GM12878 (cell line): Measurements from ENCODE around the gene PPP2R5C. TPM values are rescaled to one million over a fixed set of nuclear protein-coding genes. Genes with fewer than 3 reads are reported as not detected.

Experiments
- ATAC-seq: fragments of 200-7000 bp; cut with Tn5 transposase; 3 replicates; pipeline ENCODE4 v1.9.1; 2020; ENCODE audit warnings: mild to moderate bottlenecking, moderate library complexity
- BruUV-seq: library from RNA; stranded (reverse); fragments of 400-500 nt; replicated peaks from 2 replicates; lab custom pipeline; 2021; lab: Mats Ljungman, UMichigan
- CTCF ChIA-PET: fragments of 300-600 bp; sonication (Branson Sonifier 250); formaldehyde crosslinking; extraction: SDS; loops from one replicate; lab custom pipeline; 2021; ENCODE audit warnings: inconsistent platforms; lab: Yijun Ruan, JAX
- POLR2A ChIA-PET: fragments of 350-600 bp; formaldehyde crosslinking; extraction: SDS; loops from one replicate; lab custom pipeline; 2021; ENCODE audit warnings: inconsistent platforms; lab: Charles Lee
- RAD21 ChIA-PET: fragments of 300-600 bp; sonication (Branson Sonifier 250); formaldehyde crosslinking; loops from one replicate; lab custom pipeline; 2023; ENCODE audit warnings: antibody characterized with exemption; ENCODE audit not compliant: unreplicated experiment; lab: Charles Lee
- SMC1A ChIA-PET: fragments of 300-600 bp; sonication (Branson Sonifier 250); formaldehyde crosslinking; loops from one replicate; lab custom pipeline; 2023; ENCODE audit not compliant: unreplicated experiment, uncharacterized antibody; lab: Charles Lee
- DNase-seq: peaks from one replicate; pipeline ENCODE4 v3.0.0-alpha.2; 2011; ENCODE audit warnings: low read depth, low spot score
- FAIRE-seq: peaks from 3 replicates; lab custom pipeline; 2011; peaks lifted over from hg19 to GRCh38; lab: Jason Lieb, UNC
- H2AFZ ChIP-seq: 2 replicates; pipeline ENCODE4 v1.6.0; 2011; ENCODE audit warnings: low read depth, low read length, control low read depth; ENCODE audit not compliant: control insufficient read depth
- H3K27ac ChIP-seq: 2 replicates; pipeline ENCODE4 v1.5.1; 2011; ENCODE audit warnings: control low read depth; ENCODE audit not compliant: control insufficient read depth, insufficient read depth
- H3K27me3 ChIP-seq, 2 experiments: replicated peaks in 1 of 2; 2 replicates each; pipeline versions ENCODE4 v1.6.0 to v1.6.1; 2011; ENCODE audit warnings: low read length in 1 of 2; ENCODE audit not compliant: control insufficient read depth in 2 of 2, insufficient read depth in 2 of 2
- H3K36me3 ChIP-seq, 2 experiments: 2 replicates each; pipeline ENCODE4 v1.5.1; 2011; ENCODE audit warnings: low read length in 1 of 2; ENCODE audit not compliant: control insufficient read depth in 2 of 2, insufficient read depth in 2 of 2
- H3K4me1 ChIP-seq: 2 replicates; pipeline ENCODE4 v1.6.1; 2011; ENCODE audit warnings: mild to moderate bottlenecking, low read length, moderate library complexity, mixed read lengths; ENCODE audit not compliant: control insufficient read depth, insufficient read depth
- H3K4me2 ChIP-seq: 2 replicates; pipeline ENCODE4 v1.6.0; 2011; ENCODE audit warnings: control low read depth; ENCODE audit not compliant: control insufficient read depth, insufficient read depth
- H3K4me3 ChIP-seq: fragments of 200-600 bp; sonication (generic); 2 replicates; pipeline ENCODE4 v1.5.1; 2016
- H3K79me2 ChIP-seq: 2 replicates; pipeline ENCODE4 v1.6.0; 2011; ENCODE audit warnings: low read length; ENCODE audit not compliant: control insufficient read depth, insufficient read depth
- H3K9ac ChIP-seq: 2 replicates; pipeline ENCODE4 v1.8.0; 2011; ENCODE audit warnings: low read length, control low read depth, mixed read lengths; ENCODE audit not compliant: control insufficient read depth, insufficient read depth
- H3K9me3 ChIP-seq: replicated peaks from 3 replicates; pipeline ENCODE4 v1.5.1; 2011; ENCODE audit warnings: mild to moderate bottlenecking, low read length; ENCODE audit not compliant: control insufficient read depth, insufficient read depth
- H4K20me1 ChIP-seq: 2 replicates; pipeline ENCODE4 v1.6.0; 2011; ENCODE audit not compliant: control insufficient read depth, insufficient read depth
- ATF7 ChIP-seq: fragments of 450-650 bp; IDR thresholded peaks from 2 replicates; pipeline ENCODE4 v1.6.1; 2016; ENCODE audit warnings: low read depth, mild to moderate bottlenecking
- CBX3 ChIP-seq: fragments of 200-600 bp; sonication (generic); IDR thresholded peaks from 2 replicates; pipeline ENCODE4 v1.6.1; 2016; ENCODE audit warnings: low read depth, borderline replicate concordance
- MAX ChIP-seq: IDR thresholded peaks from 2 replicates; pipeline ENCODE4 v1.6.1; 2012; ENCODE audit warnings: low read depth, low read length, improper control_type of control experiment
- SPI1 ChIP-seq: IDR thresholded peaks from 2 replicates; pipeline ENCODE4 v1.6.1; 2011; ENCODE audit warnings: low read depth, mild to moderate bottlenecking, low read length, moderate library complexity, borderline replicate concordance; ENCODE audit not compliant: insufficient read depth
- STAT3 ChIP-seq: IDR thresholded peaks from 2 replicates; pipeline ENCODE4 v1.6.1; 2011; ENCODE audit warnings: low read depth, low read length, improper control_type of control experiment
- WGBS: methylation state at CpG from one replicate; pipeline ENCODE4 v1.1.6; 2016; ENCODE audit warnings: low lambda C conversion rate; ENCODE audit not compliant: insufficient replicate concordance, insufficient coverage; ENCODE audit errors: missing lambda C conversion rate; 5-methylcytosine and 5-hydroxymethylcytosine counted together
- in situ Hi-C: fragments of 300-500 bp; cut with MboI; formaldehyde crosslinking; loops from 9 replicates; pipeline ENCODE4 v1.14.3; 2018; ENCODE audit warnings: mixed read lengths
- intact Hi-C: fragments of 100-400 bp; cut with micrococcal nuclease; formaldehyde crosslinking; loops from one replicate; pipeline ENCODE4 v1.14.2; 2022; ENCODE audit not compliant: unreplicated experiment
- polyA plus RNA-seq, 11 experiments: library from polyadenylated mRNA; depleted of rRNA in 4 of 11; unstranded in 6 of 11; stranded (reverse) in 5 of 11; fragments of >200 nt; fragmentation: Nextera tagmentation in 4 of 11; fragmentation: Illumina TruSeq in 1 of 11; extraction: Ambion mirVana in 4 of 11; extraction: Trizol in 1 of 11; gene quantifications; 1 replicate in 1 of 11; 2 replicates in 10 of 11; pipeline versions ENCODE4 v1.2.1 to v1.2.3, GENCODE V29; 2011 to 2016; ENCODE audit warnings: inconsistent platforms in 2 of 11, missing spikeins in 2 of 11, low read depth in 1 of 11
- total RNA-seq, 4 experiments: library from RNA; depleted of rRNA in 3 of 4; stranded (reverse); fragments of >200 nt in 3 of 4; fragmentation: Illumina TruSeq in 1 of 4; extraction: Trizol in 1 of 4; gene quantifications; 2 replicates each; pipeline versions ENCODE4 v1.2.1 to v1.2.3, GENCODE V29; 2013 to 2021
- TF ChIP-seq, protein P1 (sequence below): IDR thresholded peaks from 2 replicates; pipeline ENCODE4 v1.6.1; 2011; ENCODE audit warnings: low read depth, low read length, improper control_type of control experiment, borderline replicate concordance
- TF ChIP-seq, protein P2 (sequence below): IDR thresholded peaks from 2 replicates; pipeline ENCODE4 v1.6.1; 2012; ENCODE audit warnings: low read length, inconsistent platforms

The PPP2R5C gene
- total and polyA plus RNA-seq, 10 of the 15 experiments (the other 5 are each of a cell fraction or from before 2014, with no cell fraction given), result 106 to 199 (median 144) TPM

GRCh38 chr14:101867854-101868253 lies 106.3 kb downstream of the PPP2R5C start:
- no peak overlapping the region for H2AFZ ChIP-seq
- DNase-seq (no peak), ATAC-seq (no peak), FAIRE-seq (no peak)
- no TSS peak for BruUV-seq
- ChIA-PET SMC1A (interaction anchor here (0.9 to 1.9 kb wide), 5 partner anchors 8 to 96 kb away, joined by 3 to 6 read pairs (median 3); no protein-coding TSS in a partner anchor), POLR2A (no interaction called here), CTCF (interaction anchor here (0.6 to 1.2 kb wide), 2 partner anchors 11 to 58 kb away, joined by 3 read pairs; no protein-coding TSS in a partner anchor), RAD21 (no interaction called here)
- H3K4me3 ChIP-seq, result no peak overlapping the region
- WGBS, result 97% methylated on average over 4 of the region's 4 CpGs
- no peaks in the 10 kb centered on the region for H3K9me3 ChIP-seq
- no peaks in the 10 kb centered on the region for H4K20me1 ChIP-seq
- H3K27ac ChIP-seq, result no peak overlapping the region
- in situ Hi-C loops (no loop called here), intact Hi-C loops (no loop called here)
- no peaks in the 10 kb centered on the region for H3K4me1 ChIP-seq
- no peak overlapping the region for H3K4me2 ChIP-seq
- H3K27me3 ChIP-seq, result no peaks in the 10 kb centered on the region
- no peak overlapping the region for H3K9ac ChIP-seq
- TF ChIP-seq CBX3, result no peak
- no peak for TF ChIP-seq SPI1
- no peak for TF ChIP-seq STAT3
- no peak for TF ChIP-seq ATF7
- no peak for TF ChIP-seq MAX
- TF ChIP-seq, protein P1, sequence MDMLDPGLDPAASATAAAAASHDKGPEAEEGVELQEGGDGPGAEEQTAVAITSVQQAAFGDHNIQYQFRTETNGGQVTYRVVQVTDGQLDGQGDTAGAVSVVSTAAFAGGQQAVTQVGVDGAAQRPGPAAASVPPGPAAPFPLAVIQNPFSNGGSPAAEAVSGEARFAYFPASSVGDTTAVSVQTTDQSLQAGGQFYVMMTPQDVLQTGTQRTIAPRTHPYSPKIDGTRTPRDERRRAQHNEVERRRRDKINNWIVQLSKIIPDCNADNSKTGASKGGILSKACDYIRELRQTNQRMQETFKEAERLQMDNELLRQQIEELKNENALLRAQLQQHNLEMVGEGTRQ, result no peak
- TF ChIP-seq, protein P2, sequence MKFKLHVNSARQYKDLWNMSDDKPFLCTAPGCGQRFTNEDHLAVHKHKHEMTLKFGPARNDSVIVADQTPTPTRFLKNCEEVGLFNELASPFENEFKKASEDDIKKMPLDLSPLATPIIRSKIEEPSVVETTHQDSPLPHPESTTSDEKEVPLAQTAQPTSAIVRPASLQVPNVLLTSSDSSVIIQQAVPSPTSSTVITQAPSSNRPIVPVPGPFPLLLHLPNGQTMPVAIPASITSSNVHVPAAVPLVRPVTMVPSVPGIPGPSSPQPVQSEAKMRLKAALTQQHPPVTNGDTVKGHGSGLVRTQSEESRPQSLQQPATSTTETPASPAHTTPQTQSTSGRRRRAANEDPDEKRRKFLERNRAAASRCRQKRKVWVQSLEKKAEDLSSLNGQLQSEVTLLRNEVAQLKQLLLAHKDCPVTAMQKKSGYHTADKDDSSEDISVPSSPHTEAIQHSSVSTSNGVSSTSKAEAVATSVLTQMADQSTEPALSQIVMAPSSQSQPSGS, result no peak
- H3K79me2 ChIP-seq, result peaks cover 12% of the 10 kb centered on the region
- H3K36me3 ChIP-seq, result peaks cover 2% of the 10 kb centered on the region in 2 experiments; a peak in 1 of 4 replicates
